K562 (cell line): Measurements from ENCODE around the gene COL25A1. TPM values are rescaled to one million over a fixed set of nuclear protein-coding genes. Genes with fewer than 3 reads are reported as not detected.

ENCODE experiments used
- ATF2 ChIP-seq: sonication (generic); formaldehyde crosslinking; IDR thresholded peaks from 2 replicates; pipeline ENCODE4 v1.8.1; 2022; ENCODE audit warnings: missing genetic modification reagents
- BHLHE40 ChIP-seq: IDR thresholded peaks from 2 replicates; pipeline ENCODE4 v1.6.1; 2011; ENCODE audit warnings: low read length, improper control_type of control experiment
- CSDE1 ChIP-seq, 2 experiments: fragments of 450-650 bp; IDR thresholded peaks; 2 replicates each; pipeline ENCODE4 v1.6.1; 2016; ENCODE audit warnings: mild to moderate bottlenecking in 1 of 2
- EHMT2 ChIP-seq: fragments of 450-650 bp; IDR thresholded peaks from 2 replicates; pipeline ENCODE4 v1.6.1; 2018; ENCODE audit warnings: antibody characterized with exemption
- GATA2 ChIP-seq: sonication (generic); formaldehyde crosslinking; IDR thresholded peaks from 2 replicates; pipeline ENCODE4 v1.4.0; 2020; ENCODE audit warnings: mild to moderate bottlenecking, missing genetic modification reagents
- HCFC1 ChIP-seq: IDR thresholded peaks from 2 replicates; pipeline ENCODE4 v1.6.1; 2012; ENCODE audit warnings: low read depth, low read length, improper control_type of control experiment
- ILF3 ChIP-seq: fragments of 450-650 bp; IDR thresholded peaks from 2 replicates; pipeline ENCODE4 v1.6.1; 2018; ENCODE audit warnings: antibody characterized with exemption, mild to moderate bottlenecking, moderate library complexity, borderline replicate concordance
- JUND ChIP-seq, 2 experiments: IDR thresholded peaks; 2 replicates in 1 of 2; 3 replicates in 1 of 2; pipeline ENCODE4 v1.6.1; 2011; ENCODE audit warnings: borderline replicate concordance in 2 of 2, low read depth in 2 of 2, low read length in 2 of 2, improper control_type of control experiment in 1 of 2, missing biosample characterization in 1 of 2, missing genetic modification characterization in 1 of 2, missing genetic modification reagents in 1 of 2
- KHSRP ChIP-seq: fragments of 450-650 bp; IDR thresholded peaks from 2 replicates; pipeline ENCODE4 v1.6.1; 2017
- MGA ChIP-seq: fragments of 450-650 bp; IDR thresholded peaks from 2 replicates; pipeline ENCODE4 v1.6.1; 2016; ENCODE audit warnings: mild to moderate bottlenecking, moderate library complexity
- NR3C1 ChIP-seq: sonication (generic); formaldehyde crosslinking; IDR thresholded peaks from 2 replicates; pipeline ENCODE4 v1.8.1; 2022; ENCODE audit warnings: missing genetic modification reagents
- RBM14 ChIP-seq: fragments of 200-400 bp; formaldehyde crosslinking; IDR thresholded peaks from 2 replicates; pipeline ENCODE4 v1.6.1; 2018; ENCODE audit warnings: low read depth, mild to moderate bottlenecking, low read length, moderate library complexity, borderline replicate concordance; ENCODE audit not compliant: insufficient read depth
- SMAD1 ChIP-seq: fragments of 150-350 bp; IDR thresholded peaks from 2 replicates; pipeline ENCODE4 v1.6.1; 2014; ENCODE audit warnings: low read length, low read depth; ENCODE audit not compliant: partially characterized antibody
- TAL1 ChIP-seq: fragments of 450-650 bp; IDR thresholded peaks from 2 replicates; pipeline ENCODE4 v1.6.1; 2016; ENCODE audit warnings: mild to moderate bottlenecking
- YBX1 ChIP-seq: fragments of 450-650 bp; IDR thresholded peaks from 2 replicates; pipeline ENCODE4 v1.7.1; 2016; ENCODE audit warnings: mild to moderate bottlenecking
- ZNF24 ChIP-seq: fragments of 450-650 bp; IDR thresholded peaks from 2 replicates; pipeline ENCODE4 v1.6.1; 2016
- polyA plus RNA-seq, 8 experiments: library from polyadenylated mRNA; depleted of rRNA in 4 of 8; stranded (reverse) in 5 of 8; unstranded in 3 of 8; fragments of >200 nt; fragmentation: Nextera tagmentation in 2 of 8; fragmentation: Illumina TruSeq in 1 of 8; extraction: Ambion mirVana in 2 of 8; extraction: Trizol in 1 of 8; gene quantifications; 2 replicates each; pipeline versions ENCODE4 v1.2.1 to v1.2.3, GENCODE V29; 2011 to 2014; ENCODE audit warnings: inconsistent platforms in 1 of 8, missing spikeins in 1 of 8
- total RNA-seq, 7 experiments: library from RNA; depleted of rRNA in 6 of 7; stranded (reverse); fragments of >200 nt in 6 of 7; fragmentation: Illumina TruSeq in 2 of 7; extraction: Trizol in 2 of 7; gene quantifications; 2 replicates each; pipeline versions ENCODE4 v1.2.1 to v1.2.3, GENCODE V29; 2011 to 2021; ENCODE audit warnings: low replicate concordance in 1 of 7

Gene COL25A1
- total and polyA plus RNA-seq, 9 of the 15 experiments (the other 6 are each of a cell fraction or from before 2014, with no cell fraction given): 0.03 to 0.62 (median 0.27) TPM

- TF ChIP-seq MGA (peak; percentile 80), CSDE1 (IDR thresholded peaks at IDR 0.05) (no peak), RBM14 (no peak), BHLHE40 (peak; percentile 96), ILF3 (no peak), TAL1 (peak; percentile 95), GATA2 (CRISPR knock-in tag) (peak; percentile 42; the same call in 1 of the 2 replicates), NR3C1 (CRISPR knock-in tag) (no peak), EHMT2 (0 out of 2 replicates have a peak, but pooled peaks have one; percentile 12), SMAD1 (no peak), YBX1 (no peak), ATF2 (CRISPR knock-in tag) (no peak), JUND (IDR thresholded peaks at IDR 0.05; ENCODE audit: borderline replicate concordance, low read depth, low read length) (peak; percentile 12; the same call in 1 of the 2 replicates), JUND (tag; IDR thresholded peaks at IDR 0.05; ENCODE audit: borderline replicate concordance, low read depth, low read length) (peak; percentile 38; the same call in 1 of the 3 replicates), HCFC1 (no peak), ZNF24 (0 out of 2 replicates have a peak, but pooled peaks have one; percentile 18), KHSRP (no peak)
Measured at GRCh38 chr4:109174224-109174953, 128.1 kb downstream of the COL25A1 start (continued).
